Measurements from ENCODE around the gene SLC39A13.
A peak's percentile ranks its signal among the peaks of the same experiment; 100 is the strongest.

SLC39A13 gene

DNA sequence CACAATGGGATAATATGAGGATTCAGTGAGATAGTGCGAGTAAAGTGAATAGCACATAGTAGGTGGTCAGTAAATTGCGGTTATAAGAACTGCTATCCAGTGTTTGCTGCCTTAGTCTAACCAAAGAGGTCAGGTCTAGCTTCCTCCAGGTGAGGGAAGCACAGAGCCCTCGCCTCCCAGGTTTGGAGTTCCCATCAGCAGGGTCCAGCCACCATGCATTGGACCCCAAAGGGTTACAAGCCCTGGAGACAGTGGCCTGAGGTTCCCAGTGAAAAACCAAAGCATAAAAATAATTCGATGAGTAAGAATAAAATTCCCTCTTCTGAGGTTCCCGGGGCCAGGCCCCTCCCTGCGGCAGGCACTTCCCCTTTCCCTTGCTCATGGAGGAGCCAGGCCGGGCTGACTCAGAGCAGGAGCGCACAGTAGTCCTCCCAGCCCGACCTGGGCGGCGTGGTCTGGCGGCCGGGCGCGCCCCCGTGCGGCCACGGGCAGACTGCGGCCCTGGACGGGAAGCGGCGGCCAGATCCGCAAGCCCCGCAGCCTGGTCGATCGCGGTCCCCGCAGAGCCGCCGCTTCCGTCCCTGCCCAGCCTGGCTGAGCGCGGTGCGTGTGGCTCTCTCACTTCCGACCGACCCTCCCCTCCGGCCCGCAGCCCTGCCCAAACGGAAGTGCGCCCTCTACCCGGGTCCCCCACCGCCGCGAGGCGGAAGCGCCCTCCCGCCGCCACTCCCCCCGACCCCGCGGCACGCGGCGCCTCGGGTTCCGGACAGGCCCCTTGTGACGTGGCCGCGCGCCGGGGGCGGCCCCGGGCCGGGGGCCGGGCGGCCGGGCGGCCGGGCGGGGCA is at the start of gene SLC39A13:
SLC39A13 (plus strand) TSS at position 845 of the 845 bp plus-strand sequence. CDS start 1,505 bp downstream, outside the sequence.
- DNase-seq (ENCODE audit: extremely low read depth in 1 of 2, low read depth in 1 of 2): peak; percentile 73 to 91

DNA sequence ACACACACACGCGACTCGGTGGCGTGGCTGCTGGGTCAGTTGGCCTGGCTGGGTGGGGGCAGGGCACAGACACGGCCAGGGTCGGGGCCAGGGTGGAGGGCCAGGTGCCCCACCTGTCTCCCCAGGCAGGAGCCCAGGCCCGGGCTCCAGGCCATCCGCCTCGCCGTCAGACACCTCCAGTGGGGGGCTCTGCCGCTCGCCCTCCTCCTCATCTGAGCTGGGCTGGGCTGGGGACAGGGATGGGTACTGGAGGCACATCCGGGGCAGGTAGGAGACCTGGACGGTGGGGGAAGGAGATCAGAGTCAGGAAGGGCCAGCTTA is 49.7 kb upstream of the SLC39A13 start:
- DNase-seq (ENCODE audit: extremely low read depth in 1 of 2, low read depth in 1 of 2): no peak

DNA sequence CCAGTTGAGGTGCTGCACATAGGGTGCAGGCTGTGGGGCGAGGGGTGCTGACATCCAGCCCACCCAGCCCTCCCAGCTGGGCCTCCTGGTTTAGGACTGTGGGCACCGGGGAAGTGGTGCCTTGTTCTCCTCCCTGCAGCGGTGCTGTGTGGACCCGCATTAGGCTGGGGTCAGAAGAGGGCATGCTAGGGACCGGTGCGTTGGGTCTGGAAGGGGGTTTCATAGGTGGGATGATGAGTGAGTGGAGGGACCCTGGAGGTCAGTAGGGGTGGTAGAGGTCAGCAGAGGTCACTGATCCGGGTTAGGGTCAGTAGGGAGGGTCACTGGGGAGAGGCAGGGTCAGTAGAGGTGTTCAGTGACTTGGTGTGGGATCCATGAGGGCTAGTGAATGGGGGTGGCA is 49.2 kb upstream of the SLC39A13 start:
- DNase-seq (ENCODE audit: extremely low read depth in 1 of 2, low read depth in 1 of 2): no peak

DNA sequence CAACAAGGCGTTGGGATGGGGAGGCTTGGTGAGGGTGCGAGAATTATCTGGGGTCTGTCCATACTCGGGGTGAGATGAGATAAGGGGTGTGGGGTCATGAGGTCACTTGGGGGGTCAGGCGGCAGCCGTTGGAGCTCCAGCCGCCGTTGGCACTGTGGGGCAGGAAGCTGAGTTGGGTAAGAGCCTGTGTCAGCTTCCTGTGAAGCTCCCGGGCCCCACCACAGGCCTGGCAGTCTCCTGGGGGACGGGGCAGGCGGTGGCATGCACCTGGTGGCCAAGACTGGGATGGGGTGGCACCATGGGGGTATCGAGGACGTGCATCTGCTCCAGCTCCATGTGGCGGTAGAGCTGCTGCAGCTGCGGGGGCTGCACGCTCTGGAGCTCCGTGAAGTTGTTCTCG is 48.8 kb upstream of the SLC39A13 start:
- DNase-seq (ENCODE audit: extremely low read depth in 1 of 2, low read depth in 1 of 2): no peak

DNA sequence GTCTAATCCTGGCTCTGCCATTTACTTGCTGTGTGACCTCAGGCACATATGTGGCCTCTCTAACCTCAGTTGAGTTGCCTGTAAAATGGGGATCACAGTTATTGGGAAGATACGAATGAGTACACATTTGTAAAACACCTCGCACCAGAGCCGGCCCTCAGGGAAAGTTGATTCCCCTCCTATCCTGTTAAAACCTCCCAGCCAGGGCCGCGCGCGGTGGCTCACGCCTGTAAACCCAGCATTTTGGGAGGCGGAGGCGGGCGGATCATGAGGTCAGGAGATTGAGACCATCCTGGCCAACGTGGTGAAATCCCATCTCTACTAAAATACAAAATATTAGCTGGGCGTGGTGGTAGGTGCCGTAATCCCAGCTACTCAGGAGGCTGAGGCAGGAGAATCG is 48.0 kb upstream of the SLC39A13 start:
- no peak for DNase-seq (ENCODE audit: extremely low read depth in 1 of 2, low read depth in 1 of 2)

DNA sequence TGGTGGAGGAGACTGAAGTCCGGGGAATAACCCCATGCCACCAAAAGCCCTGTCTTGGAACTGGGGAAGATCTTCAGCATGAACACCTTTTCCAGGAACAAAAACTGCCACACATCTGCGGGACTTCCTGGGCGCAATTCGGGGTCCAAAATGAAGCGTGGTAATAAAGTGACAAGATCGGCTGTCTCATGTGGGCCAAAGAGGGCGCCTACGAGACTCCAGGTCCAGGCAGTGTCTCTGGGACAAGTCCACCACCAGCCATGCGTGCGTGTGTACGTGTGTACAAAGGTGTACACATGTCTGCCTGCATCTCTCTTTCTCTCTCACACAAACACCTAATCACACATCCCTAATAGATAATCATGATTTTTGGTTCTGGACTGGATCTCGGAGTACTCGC is 47.0 kb upstream of the SLC39A13 start:
- DNase-seq (ENCODE audit: extremely low read depth in 1 of 2, low read depth in 1 of 2): no peak

DNA sequence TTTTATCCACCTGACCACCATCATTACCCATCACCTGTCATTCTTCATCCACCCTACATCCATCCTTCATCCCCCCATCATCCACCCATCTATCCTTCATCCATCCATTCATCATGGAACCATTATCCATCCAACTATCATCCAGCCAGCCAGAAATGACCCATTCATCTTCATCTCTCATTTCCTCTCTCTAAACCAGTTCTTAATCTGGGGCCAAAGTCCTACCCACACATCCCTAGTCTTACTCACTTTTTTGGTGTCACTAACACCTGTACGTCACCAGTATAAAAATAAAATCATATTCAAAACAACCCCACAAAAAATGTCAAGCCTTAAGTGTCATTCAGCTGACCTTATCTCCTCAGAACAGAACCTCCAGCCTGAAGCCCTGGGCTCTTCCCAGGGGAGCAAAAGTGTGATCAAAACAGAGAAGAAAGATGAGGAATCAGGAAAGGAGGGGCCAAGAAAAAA is 42.3 kb upstream of the SLC39A13 start:
- no peak for DNase-seq (ENCODE audit: extremely low read depth in 1 of 2, low read depth in 1 of 2)

DNA sequence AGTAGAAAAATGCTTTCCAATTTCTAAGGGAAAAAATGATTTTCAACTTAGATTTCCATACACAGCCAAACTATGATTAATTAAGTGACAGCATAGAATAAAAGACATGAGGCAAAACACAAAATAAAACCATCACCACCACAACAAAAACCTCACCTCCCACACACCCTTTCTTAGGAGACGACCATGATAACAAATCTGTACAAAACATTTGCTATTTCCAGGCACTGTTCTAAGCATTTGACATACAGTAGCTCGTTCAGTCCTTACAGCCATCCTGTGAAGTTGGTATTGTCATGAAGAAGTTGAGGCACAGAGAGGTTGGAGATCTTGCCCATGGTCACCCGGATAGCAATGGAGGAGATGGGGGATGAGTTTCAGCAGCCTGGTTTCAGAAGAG is 38.7 kb upstream of the SLC39A13 start:
- DNase-seq (ENCODE audit: extremely low read depth in 1 of 2, low read depth in 1 of 2): no peak

DNA sequence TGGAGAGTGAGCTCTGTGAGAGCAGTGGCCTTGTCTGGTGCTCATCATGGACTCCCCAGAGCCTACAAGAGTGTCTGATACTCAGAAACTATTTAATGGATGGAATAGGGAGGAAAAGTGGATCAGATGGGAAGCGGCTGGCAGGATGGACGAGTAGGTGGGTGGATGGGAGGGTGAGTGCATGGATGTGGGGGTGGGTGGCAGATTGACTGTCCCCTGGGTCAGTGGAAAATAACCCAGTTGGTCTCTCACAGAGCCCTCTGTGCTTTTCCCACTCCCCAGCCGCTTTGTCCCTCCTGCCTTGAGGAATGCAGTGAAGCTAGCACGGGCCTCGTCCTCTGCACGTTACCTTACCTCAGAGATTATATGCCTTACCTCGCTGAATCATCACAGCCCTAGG is 36.0 kb upstream of the SLC39A13 start:
- DNase-seq (ENCODE audit: extremely low read depth in 1 of 2, low read depth in 1 of 2): no peak

DNA sequence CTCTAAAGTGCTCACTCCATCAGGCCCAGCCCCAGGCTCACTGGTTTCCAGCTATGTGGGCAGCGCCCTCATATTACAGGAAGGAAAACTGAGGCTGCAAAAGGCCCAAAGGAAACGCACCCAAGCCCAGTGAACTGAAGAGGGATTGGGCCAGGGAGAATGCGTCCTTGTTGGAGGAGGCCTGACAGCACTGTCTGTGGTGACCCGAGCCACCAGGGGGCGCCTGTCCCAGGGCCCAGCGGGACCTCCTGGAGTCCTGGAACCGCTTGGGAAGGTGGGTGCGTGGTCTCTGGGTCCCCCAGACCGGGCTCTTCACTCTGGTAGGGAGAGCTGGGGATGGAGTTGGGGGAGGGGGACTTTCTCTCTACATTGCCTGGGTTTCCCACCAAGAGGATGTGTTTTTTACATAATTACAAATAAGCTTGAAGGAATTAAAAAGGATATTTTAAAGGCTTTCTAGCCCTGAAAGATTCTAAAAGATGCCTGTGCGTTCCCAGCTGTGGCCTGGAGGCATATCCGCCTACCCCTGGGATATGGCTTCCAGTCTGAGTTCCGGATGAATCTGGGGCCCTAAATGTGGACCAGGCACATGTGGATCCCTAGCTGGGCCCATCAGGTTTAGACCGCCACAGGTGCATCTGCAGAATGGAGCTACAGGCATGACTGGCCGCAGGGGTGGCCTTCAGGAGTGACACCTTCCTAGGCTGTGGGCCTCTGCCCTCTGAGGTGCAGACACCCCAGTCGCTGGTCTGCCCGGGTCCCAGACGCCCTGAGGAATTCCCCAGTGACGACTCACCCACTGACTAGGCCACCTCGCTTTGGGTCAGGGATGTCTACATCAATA is 34.3 kb upstream of the SLC39A13 start:
- peak; percentile 68 to 82 for DNase-seq (ENCODE audit: extremely low read depth in 1 of 2, low read depth in 1 of 2)

DNA sequence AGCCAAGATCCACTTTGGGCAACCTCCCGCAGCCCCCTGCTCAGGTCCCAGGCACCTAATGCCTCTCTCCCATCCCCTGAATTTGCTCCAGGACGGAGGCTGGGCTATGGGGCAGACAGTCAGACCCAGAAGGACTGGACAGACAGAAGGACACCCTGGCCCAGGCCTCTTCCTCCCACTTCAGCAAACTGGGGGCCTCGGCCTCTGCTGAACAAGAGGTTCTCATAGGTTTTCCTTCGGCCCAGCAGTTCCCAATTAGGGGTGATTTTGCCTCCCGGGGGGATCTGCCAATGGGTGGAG is 33.7 kb upstream of the SLC39A13 start:
- no peak for DNase-seq (ENCODE audit: extremely low read depth in 1 of 2, low read depth in 1 of 2)

DNA sequence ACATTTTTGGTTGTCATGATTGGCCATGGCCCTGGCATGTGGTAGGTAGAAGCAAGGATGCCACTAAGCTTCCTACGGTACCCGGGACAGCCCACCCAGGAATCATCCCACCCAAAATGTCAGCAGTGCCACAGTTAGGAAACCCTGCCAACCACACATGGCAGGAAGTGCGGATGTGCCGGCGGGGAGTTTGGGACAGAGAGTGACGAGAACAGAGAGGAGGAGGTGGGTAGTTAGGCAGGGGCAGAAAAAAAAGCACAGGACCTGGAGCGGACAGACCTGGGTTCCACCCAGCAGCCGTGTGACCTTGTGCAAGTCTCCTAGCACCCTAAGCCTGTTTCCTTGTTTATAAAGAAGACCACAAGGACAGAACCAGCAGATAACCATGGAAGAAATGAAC is 33.4 kb upstream of the SLC39A13 start:
- no peak for DNase-seq (ENCODE audit: extremely low read depth in 1 of 2, low read depth in 1 of 2)

DNA sequence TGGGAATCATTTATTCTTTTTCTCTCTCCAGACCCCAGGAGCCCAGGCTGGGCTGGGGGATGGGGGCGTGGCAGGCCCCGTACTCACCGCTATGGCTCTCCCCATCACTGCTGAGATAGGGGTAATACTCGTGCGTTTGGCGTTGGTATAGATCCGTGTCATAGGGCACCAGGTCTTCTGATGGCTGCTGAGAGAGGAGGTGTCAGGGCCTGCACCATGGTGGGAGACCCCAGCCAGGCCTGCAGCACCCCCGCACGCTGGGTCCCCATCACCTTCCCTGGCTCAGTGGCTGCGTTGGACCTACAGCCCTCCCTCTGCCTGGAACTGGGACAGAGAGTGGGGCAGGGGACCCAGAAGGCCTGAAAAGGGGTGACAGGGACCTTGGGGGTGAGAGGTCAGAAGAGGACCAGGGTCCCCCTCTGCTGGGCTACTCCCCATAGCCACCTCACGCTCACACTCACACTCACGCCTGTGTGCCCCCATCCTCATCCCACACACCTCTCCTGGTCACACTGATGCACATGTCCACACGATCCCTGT is 32.8 kb upstream of the SLC39A13 start:
- no peak for DNase-seq (ENCODE audit: extremely low read depth in 1 of 2, low read depth in 1 of 2)

DNA sequence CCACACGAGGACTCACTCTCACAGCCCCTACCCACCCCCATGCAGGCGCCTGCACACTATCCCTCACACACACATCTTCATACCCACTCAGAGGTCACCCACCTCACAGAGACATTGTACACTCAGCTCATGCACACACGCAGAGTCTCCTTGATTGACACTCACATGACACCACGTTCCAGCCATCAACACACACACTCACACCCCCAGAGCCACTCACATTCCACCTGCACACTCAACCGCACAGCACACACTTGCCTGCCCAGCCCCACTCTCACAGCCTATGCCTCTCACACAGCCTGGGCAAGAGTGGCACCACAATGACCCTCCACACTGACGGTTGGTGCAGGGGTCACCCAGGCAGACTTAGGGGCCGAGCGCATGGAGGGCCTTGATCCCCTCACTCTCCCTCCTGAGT is 32.3 kb upstream of the SLC39A13 start:
- DNase-seq (ENCODE audit: extremely low read depth in 1 of 2, low read depth in 1 of 2): no peak

DNA sequence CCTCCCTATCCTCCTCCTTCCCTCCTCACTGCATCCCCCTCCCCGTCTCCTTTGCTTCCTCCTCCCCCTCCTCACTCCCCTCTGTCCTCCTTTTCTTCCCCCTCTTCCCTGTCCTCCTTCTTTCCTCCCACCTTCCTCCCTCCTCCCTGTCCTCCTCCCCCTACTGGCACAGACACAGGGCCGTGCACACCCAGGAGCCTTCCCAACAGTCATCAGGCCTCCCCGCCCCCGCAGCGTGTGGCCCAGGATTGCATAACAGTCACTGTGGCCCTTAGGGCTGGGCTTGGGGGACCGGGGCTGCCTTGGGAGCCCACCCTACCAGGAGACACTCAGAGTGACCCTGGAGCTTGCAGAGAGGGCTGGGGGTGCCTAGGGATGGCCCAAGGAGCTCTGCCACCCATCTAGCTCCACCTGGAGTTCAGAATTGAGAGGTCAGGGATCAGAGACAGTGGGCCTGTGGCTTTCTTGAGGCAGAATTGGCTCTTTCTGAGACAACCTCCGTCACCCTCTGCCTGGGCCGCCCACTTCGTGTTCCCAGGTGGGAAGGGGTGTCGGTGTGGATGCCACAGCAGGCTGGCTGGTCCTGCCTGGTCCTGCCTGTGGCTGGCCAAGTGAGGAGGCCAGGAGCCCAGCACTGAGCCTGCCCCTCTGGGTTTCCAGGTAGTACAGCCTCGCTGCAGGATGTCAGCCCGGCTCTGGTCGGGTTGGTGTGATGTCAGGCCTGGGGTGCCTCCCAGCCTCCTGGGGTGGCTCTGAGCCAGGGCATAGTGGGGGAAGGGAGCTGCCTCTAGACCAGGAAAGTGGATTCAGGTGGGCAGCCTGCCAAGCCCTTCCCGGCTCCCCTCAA is 31.6 kb upstream of the SLC39A13 start:
- DNase-seq (ENCODE audit: extremely low read depth in 1 of 2, low read depth in 1 of 2): no peak

DNA sequence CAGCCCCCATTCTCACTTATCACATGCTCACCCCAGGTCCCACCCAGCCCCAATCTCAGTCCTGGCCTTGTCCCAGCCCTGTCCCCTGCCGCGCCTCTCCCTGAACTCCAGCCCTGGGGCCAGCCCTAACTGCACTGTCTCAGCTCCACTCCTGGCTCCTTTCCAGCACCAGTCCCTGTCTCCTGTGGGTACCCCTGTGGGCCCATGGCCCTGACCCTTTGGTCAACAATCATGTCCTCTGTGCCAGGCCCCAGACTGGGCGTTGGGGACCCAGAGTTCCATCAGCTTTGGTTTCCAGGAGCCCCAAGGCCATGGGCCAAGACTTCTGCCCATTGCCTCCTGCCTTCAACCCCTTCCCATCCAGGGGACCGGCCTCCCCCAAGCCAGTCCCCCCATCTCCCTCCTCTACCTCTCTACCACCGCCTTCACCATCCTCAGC is 30.8 kb upstream of the SLC39A13 start:
- no peak for DNase-seq (ENCODE audit: extremely low read depth in 1 of 2, low read depth in 1 of 2)

DNA sequence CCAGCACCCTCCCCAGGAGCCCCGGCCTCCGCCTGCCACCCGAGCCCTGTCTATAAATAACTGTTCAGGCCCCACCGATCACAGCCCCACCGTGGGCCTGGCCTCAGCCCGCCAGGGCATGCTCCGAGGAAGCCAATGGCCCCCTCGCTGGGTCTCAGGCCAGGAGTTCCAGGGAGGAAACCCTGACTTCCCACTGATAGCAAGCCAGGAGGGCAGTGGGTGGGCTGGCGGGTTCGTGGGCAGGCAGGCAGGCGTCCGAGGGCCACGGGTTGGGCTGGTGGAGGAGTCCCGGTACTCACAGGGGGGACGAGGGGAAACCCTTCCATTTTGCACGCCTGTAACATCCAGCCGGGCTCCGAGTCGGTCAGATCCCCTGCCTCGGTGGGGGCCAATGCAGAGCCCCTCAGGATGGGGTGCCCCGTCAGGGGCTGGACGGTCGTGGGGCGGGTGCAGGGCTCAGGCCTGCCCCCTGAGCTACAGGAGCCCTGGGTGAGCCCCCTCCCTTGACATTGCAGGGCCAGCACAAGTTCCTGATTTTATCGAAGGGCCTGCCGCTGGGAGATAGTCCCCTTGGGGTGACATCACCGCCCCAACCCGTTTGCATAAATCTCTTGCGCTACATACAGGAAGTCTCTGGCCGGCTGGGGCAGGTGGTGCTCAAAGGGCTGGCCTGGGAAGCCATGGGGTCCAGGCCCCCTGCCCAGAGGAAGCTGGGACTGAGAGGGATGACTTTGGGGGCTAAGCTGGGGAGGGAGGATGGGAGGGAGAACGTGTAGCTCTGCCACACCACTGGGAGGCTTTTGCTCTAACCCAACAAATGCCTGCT is 30.2 kb upstream of the SLC39A13 start, which contains the start of gene SPI1:
SPI1 (minus strand) TSS at position 538 of the 826 bp plus-strand sequence; CDS start at position 344, 194 bp downstream.
- no peak for DNase-seq (ENCODE audit: extremely low read depth in 1 of 2, low read depth in 1 of 2)

DNA sequence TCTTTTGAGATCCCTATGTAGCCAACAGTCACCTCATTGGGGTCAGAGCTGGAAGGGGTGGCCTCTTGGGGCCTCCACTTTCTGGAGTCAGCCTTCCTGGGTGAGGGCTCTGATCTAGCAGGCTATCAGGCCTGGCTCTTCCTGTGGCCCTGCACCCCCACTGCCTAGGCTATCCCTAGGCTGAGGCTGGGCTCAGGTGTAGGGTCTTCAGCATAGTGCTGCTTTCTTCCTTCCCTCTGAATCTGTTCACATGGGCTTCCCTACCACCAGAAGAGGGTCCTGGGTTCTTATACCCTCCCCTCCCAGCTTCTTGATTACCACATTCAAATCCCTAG is 29.6 kb upstream of the SLC39A13 start:
- no peak for DNase-seq (ENCODE audit: extremely low read depth in 1 of 2, low read depth in 1 of 2)

DNA sequence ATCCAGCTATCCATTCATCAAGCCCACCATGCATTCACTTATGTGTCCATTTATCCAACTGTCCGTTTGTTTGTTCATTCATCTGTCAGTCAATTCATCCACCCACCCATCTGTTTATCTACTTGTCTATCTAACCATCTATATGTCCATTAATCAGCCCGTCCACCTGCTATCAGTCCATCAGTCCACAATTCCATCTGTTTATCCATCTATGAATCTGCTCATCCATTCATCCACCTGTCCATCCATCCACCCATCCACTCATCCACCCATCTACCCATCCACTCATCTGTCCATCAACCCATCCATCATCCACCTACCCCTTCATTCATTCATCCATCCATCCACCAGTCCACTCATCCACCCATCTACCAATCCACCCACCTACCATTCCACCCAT is 29.1 kb upstream of the SLC39A13 start:
- no peak for DNase-seq (ENCODE audit: extremely low read depth in 1 of 2, low read depth in 1 of 2)

DNA sequence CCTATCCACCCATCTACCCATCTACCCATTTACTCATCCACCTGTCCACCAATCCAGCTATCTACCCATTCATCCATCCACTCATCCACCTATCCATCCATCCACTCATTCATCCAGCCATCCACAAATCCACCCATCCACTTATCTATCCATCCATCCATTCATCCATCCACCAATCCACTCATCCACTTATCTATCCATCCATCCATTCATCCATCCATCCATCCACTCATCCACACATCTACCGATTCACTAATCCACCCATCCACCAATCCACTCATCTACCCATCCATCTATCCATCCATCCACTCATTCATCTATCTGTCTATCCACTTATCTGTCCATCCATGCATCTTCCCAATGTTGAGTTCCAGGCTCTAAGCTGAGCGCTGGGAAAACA is 28.3 kb upstream of the SLC39A13 start:
- DNase-seq (ENCODE audit: extremely low read depth in 1 of 2, low read depth in 1 of 2): no peak

Measured in activated CD8-positive, alpha-beta memory T cell treated with anti-CD3 and anti-CD28 coated beads for 1 hour (primary cell).